ENCODE measurements around the gene E2F1. TPM values are rescaled to one million over a fixed set of nuclear protein-coding genes. Genes with fewer than 3 reads are reported as not detected.

Gene E2F1
- total and polyA plus RNA-seq, 2 experiments from 2014 or later = 12.1 to 42.6 TPM

DNA sequence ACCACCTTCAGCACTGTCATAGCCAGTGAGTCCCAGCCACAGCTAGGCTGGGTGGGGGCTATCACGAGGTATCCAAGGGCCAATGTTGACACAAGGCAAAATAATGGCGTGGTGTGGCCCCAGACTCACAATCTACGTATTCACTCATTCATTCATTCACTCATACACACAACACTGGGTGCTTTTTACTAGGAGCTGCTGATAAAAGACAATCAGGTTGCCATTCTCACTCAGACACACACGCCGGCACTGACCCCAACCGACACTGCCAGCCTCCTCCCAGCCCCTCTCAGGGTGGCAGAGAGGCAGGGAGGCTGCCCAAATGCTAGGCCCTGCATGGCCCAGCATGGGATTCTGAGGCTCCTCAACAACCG, 25.5 kb downstream of the E2F1 start:
- Histone ChIP-seq H3K4me1 (ENCODE audit: insufficient read depth) (peaks cover 6% of the 10 kb centered on the region; the same call in 1 of the 2 replicates), H3K27me3 (ENCODE audit: insufficient read depth) (0 out of 2 replicates have a peak, but pooled peaks cover 6% of the 10 kb centered on the region), H3K4me3 (no peak overlapping the region), H3F3A (replicated peaks; ENCODE audit: low read depth) (peaks cover 3% of the 10 kb centered on the region; the same call in 1 of the 2 replicates), H3K4me2 (no peak overlapping the region), H3K36me3 (ENCODE audit: insufficient read depth) (no peaks in the 10 kb centered on the region), H2AFZ (no peak overlapping the region), H3K27ac (ENCODE audit: low read depth) (no peak overlapping the region), H4K20me1 (replicated peaks; ENCODE audit: insufficient read depth) (no peaks in the 10 kb centered on the region; the same call in 1 of the 2 replicates), H3K79me2 (replicated peaks; ENCODE audit: insufficient read depth) (no peaks in the 10 kb centered on the region), H3K9me2 (ENCODE audit: insufficient read depth) (no peaks in the 10 kb centered on the region)
- Mint-ChIP-seq H3K4me3 (no peak overlapping the region), H3K36me3 (ENCODE audit: low read depth) (no peaks in the 10 kb centered on the region; the same call in 2 of the 3 replicates), H3K9me3 (no peaks in the 10 kb centered on the region), H3K27me3 (ENCODE audit: insufficient read depth, low read depth, poor library complexity) (peaks cover 21% of the 10 kb centered on the region), H3K27ac (no peak overlapping the region), H3K4me1 (peaks cover 18% of the 10 kb centered on the region)
- no peak for DNase-seq (ENCODE audit: low spot score)
- no peak for ATAC-seq
- no peak for TF ChIP-seq NANOG (IDR thresholded peaks at IDR 0.05; ENCODE audit: borderline replicate concordance)
- TF ChIP-seq, protein P1, sequence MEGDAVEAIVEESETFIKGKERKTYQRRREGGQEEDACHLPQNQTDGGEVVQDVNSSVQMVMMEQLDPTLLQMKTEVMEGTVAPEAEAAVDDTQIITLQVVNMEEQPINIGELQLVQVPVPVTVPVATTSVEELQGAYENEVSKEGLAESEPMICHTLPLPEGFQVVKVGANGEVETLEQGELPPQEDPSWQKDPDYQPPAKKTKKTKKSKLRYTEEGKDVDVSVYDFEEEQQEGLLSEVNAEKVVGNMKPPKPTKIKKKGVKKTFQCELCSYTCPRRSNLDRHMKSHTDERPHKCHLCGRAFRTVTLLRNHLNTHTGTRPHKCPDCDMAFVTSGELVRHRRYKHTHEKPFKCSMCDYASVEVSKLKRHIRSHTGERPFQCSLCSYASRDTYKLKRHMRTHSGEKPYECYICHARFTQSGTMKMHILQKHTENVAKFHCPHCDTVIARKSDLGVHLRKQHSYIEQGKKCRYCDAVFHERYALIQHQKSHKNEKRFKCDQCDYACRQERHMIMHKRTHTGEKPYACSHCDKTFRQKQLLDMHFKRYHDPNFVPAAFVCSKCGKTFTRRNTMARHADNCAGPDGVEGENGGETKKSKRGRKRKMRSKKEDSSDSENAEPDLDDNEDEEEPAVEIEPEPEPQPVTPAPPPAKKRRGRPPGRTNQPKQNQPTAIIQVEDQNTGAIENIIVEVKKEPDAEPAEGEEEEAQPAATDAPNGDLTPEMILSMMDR (conservative IDR thresholded peaks at IDR 0.05; ENCODE audit: low read depth in 2 of 2) = no peak

DNA sequence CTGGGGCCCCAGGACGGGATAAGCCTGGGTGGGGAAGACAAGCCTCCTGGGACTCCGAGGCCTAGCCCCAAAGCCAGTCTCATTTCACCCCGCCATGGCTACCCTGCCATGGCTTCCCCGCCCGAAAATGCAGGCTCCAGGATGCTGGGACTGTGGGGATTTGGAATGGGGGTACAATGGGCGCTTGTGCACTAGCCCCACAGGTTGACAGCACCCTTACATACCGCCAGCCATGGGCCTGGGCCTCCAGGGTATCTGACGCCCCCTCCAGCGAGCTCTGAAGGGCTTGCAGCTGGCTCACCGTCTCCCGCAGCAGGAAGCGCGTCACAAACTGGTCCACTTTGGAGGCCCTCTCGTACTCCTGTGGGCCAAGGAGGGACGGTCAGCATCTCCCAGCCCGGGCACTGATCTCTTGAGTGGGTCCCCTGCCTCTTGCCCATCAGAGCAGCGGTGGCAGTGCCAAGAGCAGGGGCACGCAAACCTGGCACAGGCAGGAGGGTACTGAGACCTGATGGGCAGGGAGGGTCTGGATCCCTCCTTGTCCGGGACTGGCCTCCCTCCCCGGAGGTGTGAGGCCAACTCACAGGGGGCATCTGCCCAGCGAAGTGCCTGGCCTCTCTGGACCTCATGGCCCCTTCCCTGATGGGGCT, 26.0 kb downstream of the E2F1 start:
- Mint-ChIP-seq H3K9me3 (no peaks in the 10 kb centered on the region), H3K27me3 (ENCODE audit: insufficient read depth, low read depth, poor library complexity) (peaks cover 20% of the 10 kb centered on the region), H3K36me3 (ENCODE audit: low read depth) (no peaks in the 10 kb centered on the region; the same call in 2 of the 3 replicates), H3K27ac (no peak overlapping the region), H3K4me1 (peaks cover 14% of the 10 kb centered on the region), H3K4me3 (no peak overlapping the region)
- Histone ChIP-seq H3K79me2 (replicated peaks; ENCODE audit: insufficient read depth) (no peaks in the 10 kb centered on the region), H3K9me2 (ENCODE audit: insufficient read depth) (no peaks in the 10 kb centered on the region), H3K4me1 (ENCODE audit: insufficient read depth) (peaks cover 3% of the 10 kb centered on the region; the same call in 1 of the 2 replicates), H3K27ac (ENCODE audit: low read depth) (no peak overlapping the region), H3F3A (replicated peaks; ENCODE audit: low read depth) (0 out of 2 replicates have a peak, but pooled peaks cover 3% of the 10 kb centered on the region), H3K4me3 (no peak overlapping the region), H3K4me2 (no peak overlapping the region), H3K36me3 (ENCODE audit: insufficient read depth) (no peaks in the 10 kb centered on the region), H3K27me3 (ENCODE audit: insufficient read depth) (0 out of 2 replicates have a peak, but pooled peaks cover 6% of the 10 kb centered on the region), H2AFZ (no peak overlapping the region), H4K20me1 (replicated peaks; ENCODE audit: insufficient read depth) (no peaks in the 10 kb centered on the region; the same call in 1 of the 2 replicates)
- no peak for DNase-seq (ENCODE audit: low spot score)
- ATAC-seq = no peak
- TF ChIP-seq NANOG (IDR thresholded peaks at IDR 0.05; ENCODE audit: borderline replicate concordance) = no peak
- no peak for TF ChIP-seq CREB1 (CRISPR knock-in tag; IDR thresholded peaks at IDR 0.05; ENCODE audit: low read depth)
- no peak for TF ChIP-seq ZNF331 (CRISPR knock-in tag; IDR thresholded peaks at IDR 0.05; ENCODE audit: low read depth)
- TF ChIP-seq, protein P1 (conservative IDR thresholded peaks at IDR 0.05; ENCODE audit: low read depth in 2 of 2) = no peak
- TF ChIP-seq, protein P2, sequence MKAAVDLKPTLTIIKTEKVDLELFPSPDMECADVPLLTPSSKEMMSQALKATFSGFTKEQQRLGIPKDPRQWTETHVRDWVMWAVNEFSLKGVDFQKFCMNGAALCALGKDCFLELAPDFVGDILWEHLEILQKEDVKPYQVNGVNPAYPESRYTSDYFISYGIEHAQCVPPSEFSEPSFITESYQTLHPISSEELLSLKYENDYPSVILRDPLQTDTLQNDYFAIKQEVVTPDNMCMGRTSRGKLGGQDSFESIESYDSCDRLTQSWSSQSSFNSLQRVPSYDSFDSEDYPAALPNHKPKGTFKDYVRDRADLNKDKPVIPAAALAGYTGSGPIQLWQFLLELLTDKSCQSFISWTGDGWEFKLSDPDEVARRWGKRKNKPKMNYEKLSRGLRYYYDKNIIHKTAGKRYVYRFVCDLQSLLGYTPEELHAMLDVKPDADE (IDR thresholded peaks at IDR 0.05) = no peak
- no peak for TF ChIP-seq JUNB (IDR thresholded peaks at IDR 0.05; ENCODE audit: unreplicated experiment)
